GM19025 (cell line): Measurements from ENCODE around the gene PSMB2.

Experiments
- ATAC-seq: cut with Tn5 transposase; IDR thresholded peaks from one replicate; pipeline ENCODE4 v1.9.1; 2021; ENCODE audit warnings: mild to moderate bottlenecking, low read depth, moderate library complexity; ENCODE audit not compliant: unreplicated experiment

Gene PSMB2

DNA sequence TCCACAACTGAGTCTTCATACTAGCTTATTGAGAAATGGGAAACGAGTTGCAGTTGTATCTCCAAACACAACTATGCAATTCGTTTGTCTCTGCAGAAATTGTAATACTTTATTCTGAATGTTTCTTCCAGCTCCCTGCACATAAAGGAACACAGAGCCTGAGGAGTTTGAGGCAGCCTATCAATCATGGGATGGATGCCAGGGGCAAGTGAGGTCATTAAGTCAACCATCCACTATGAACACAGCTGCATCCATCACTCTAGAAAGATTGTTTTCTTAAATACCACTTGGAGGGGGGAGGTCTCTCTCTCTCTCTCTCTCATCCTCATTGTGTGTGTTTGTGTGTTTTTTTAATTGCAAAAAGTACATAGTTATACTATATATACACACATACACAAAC, 2.9 kb upstream of the PSMB2 start:
- ATAC-seq = no peak

DNA sequence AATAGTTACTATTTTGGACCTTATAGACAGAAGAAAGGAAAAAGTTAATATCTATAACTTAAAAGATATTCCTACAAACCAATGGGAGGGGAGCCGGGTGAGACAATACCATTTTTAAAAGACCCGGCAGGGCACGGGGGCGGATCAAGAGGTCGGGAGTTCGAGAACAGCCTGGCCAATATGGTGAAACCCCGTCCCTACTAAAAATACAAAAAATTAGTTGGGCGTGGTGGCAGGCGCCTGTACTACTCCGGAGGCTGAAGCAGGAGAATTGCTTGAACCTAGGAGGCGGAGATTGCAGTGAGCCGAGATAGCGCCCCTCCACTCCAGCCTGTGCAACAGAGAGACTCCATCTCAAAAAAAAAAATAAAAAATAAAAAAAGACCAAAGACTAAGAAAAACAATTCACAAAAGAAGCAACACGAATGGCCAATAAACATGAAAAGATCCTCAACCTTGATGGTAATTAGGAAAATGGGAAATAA, 1.2 kb upstream of the PSMB2 start:
- no peak for ATAC-seq

DNA sequence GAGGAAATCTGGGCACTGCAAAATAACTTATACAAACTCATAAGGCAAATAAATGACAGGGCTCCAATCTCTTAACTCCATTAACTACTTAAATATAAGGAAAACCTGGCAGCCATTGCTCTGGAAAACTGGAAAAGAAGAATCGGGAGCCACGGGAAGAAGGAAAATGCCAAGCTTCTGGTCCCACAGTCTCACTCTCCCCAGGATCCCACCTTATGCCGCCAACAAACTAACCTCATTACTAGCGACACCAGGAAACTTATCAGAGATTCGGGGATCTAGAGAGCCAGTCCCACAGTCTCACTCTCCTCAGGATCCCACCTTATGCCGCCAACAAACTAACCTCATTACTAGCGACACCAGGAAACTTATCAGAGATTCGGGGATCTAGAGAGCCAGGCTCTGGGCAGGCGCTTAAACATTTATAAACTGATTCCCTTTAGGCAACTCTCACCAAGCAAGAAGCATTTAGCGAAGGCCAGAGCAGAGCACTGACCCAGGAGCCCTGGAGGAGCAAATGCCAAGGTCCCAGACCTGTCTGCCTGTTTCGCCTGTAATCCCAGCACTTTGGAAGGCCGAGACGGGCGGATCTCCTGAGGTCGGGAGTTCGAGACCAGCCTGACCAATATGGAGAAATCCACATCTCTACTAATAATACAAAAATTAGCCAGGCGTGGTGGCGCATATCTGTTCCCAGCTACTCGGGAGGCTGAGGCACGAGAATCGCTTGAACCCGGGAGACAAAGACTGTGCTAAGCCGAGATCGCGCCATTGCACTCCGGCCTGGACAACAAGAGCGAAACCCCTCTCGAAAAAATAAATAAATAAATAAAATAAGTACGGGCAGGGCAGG, 720 bp downstream of the PSMB2 start:
- no peak for ATAC-seq

DNA sequence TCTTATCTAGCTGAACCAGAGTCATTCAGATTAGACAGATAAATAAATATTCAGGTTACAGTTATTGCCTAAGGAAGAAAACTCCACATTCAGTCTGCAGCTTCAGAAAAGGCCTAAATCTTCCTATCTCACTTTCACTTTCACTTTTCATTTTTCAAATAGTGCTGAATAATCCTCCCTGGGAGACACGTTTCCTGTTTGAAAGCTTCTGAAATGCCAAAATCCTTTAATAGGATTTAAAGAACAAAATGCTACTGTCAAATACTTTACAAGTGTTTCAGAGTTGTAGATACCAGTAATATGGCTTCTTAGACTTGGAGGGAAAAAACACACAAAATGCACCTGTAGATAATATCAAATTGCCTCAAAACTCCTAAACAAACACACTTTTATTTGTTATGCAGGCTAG, 3.9 kb downstream of the PSMB2 start:
- no peak for ATAC-seq

DNA sequence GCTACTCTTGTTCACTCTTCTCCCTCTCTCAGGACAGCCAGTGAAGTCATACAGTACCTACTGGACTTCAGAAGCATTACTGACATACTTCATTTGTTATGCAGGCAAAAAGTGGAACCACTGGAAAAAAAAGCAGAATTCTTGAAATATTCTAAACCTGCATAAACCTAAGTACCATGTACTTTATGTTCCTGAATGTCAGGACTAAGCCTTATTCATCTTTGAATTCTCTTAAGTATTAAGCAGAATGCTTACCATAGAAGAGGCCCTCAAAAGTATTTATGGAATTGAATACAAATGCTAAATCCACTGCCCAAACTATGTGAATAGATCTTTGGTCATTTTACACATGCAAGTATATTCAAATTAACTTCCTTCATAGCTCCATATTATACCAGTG, 7.8 kb downstream of the PSMB2 start:
- ATAC-seq = no peak

DNA sequence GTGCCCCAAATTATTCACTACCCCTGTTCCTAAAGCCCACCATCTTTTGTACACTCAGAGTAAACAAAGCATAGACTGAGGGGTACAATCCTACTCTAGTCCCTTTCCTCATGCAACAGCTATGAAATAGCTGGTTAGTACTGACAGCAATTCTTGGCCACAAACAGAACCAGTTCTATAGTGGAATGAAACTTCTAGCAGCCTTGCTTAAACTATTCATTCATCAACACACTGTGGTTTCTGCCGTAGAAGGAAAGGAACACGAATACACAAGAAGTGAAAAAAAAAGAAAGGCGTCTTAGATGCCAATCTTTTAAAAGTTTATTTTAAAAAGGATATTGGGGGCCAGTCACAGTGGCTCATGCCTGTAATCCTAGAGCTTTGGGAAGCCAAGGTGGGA, 9.9 kb downstream of the PSMB2 start:
- no peak for ATAC-seq

DNA sequence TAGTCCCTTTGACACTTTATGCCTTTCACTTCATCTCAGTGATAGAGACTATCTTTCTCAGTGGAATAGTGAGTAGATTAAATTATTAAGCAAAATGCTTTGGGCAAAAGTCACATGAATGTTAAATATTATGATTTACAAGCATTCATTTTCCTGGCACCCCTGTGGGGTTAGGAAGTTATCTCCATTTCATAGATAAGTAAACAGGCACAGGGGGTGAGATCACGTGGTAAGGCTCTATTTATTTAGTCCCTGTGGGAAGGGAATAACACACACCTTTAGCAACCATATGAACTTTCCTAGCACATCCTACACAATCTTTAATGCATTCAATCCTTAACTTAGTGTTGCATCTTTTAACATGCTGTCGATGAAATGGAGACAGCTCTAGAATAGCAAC, 12.3 kb downstream of the PSMB2 start:
- no peak for ATAC-seq

DNA sequence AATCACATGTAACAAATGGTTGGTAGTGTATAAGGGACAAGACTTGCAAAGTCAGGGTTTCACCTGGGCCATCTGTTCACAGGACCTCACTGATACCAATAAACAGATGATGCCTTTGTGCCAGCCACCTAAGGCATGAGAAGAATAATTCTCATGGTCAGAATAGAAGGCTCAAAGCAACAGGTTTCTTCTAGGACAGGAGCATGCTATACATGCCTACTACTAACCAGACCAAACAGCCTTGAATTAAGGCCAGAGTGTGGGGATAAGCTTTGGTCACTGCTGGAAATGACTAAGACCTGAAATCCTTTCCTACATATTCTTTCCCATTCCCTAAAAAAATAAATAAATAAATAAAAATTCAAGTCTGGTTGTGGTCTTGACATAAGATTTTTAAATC, 17.5 kb downstream of the PSMB2 start:
- ATAC-seq = no peak

DNA sequence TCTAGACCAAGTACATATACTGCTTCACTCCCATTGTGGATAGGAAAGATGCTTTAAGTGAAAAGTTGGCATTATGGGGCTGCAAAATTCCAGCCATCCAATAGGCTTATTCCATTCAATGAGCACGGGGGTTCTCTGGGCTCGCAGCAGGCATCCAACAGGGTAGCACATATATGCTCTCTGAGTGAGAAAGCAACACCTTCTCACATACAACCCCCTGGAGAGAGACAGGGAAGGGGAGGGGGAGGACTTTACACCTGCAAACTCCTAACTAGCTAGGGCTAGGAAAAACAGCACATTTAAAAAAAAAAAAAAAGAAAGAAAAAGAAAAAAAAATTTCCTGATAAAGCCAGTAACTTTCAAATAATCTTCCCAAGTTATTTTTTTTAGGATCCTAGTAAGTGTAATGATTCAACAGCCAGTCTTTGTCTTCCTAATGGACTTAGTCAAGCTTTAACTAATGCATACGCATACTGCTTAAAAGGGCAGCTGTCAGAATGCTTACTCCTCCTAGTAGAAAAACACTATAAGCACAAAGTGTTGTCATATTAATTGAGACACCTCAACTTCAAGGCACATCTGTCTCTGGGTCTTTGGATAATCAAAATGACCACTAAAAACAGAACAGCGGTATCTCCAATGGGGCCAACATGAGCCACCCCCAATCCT, 18.7 kb downstream of the PSMB2 start:
- ATAC-seq = no peak

DNA sequence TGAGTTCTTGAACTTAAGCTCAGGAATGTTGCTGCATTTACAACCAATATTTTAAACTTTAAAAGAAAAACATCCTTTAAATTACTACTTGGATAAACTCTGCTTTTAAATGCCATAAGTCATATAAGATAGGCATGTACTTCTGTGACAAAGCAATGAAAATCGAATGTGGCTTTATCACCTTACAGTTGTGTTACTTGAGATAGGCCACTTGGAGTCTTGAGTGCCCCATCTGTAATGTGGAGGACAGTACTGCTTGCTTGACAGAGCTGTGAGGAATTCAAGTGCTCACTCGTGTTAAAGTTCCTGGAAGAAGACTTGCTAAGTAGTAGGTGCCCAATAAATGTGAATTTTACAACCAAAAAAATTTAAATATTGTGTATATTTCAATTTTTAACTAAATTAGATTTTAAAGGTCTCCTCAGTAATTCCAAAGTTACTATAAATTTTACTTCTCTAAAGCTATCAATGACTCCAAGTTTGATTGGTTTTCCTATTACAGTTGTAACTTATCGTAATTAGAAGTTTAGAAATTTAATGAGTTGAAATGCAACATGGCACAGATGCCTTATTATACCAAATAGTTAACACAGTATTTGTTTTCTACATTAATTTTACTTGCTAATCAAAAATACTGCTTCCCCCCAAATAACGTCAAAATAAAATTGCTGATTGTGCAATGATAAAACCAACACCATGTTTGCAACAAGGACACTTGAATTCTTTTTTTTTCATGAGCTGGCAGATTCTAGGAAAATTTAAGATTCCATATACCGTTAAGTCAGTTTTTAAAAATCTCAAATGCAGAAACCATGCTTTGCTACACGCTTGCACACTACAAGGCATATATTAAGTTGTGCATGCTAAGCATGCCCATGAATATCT, 21.8 kb downstream of the PSMB2 start:
- ATAC-seq = no peak

DNA sequence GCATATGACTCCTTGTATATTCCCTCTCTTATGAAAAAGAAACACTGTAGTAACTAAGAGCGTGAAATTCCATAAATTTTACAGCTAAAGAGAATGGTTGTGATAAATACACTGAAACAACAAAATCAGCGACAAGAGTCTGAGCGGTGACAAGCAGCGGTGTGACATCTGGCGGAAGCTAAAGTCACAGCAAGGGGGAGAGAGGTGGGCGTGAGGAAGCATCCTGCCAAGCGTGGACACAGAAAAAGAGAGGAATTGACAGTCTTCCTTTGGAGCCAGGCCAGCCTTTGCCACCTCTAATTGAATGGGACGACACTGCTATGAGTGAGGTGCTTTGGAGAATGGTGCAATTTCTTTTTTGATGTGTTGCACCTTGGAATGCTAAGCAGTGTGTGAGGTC, 25.9 kb downstream of the PSMB2 start:
- ATAC-seq = no peak

DNA sequence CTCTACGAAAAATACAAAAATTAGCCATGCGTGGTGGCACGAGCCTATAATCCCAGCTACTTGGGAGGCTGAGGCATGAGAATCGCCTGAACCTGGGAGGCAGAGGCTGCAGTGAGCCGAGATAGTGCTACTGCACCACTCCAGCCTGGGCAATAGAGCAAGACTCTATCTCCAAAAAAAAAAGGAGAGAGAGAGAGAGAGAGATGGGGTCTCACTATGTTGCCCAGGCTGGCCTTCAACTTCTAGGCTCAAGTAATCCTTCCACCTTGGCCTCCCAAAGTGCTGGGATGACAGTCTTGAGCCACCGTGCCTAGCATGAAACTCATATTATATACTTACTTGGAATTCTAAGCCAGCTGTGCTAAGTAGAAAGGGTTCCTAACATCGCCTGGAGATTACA, 29.7 kb downstream of the PSMB2 start:
- no peak for ATAC-seq

DNA sequence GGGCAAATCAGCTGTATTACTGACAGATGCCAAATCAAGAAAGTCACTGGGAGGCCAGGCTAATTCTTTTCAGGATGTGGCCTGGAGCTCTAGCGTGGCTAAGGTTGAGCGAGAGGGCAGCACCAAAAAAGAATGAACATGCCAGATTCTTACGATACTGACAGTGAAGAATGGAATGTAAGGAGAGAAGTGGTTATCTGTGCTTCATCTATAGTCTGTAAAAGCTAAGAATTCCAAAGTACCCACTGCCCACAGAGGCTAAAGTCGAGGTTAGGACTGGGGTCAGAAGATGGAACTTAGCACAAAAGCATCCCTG, 35.5 kb downstream of the PSMB2 start:
- no peak for ATAC-seq

DNA sequence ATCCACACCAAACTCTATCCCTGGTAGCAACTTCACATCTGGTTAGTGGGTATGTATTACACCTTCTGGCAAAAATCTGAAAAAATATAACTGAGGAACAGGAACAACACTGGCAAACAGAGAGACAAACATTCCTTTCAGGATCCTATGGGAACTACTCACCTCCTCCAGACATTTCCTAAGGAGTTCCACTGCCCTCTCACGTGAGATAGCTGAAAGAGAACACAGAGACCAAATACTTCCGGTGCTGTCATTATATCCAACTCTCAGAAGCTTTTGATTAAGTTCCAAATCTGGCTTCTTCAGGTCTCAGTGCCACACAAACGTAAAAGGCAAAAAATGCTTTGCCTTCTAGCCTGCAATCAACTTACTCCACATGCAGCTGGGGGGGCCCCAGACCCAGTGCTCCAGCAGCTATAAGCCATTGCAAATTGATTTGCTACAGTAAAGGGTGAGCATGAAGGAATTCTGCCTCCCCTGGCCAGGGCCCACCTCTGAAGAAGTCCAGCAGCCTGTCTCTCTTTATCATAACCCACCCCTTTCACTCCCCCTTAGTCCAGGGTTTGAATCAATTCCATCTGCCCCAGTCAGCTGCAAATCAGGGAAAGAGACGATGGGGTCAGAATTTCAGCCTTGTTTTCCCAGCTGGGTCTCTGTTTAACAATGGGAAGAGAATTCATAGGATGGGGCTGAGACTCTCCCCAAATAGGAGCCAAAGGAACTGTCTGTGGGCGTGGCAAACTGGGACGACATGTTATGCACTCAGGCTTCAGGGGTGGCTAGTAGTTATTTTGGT, 36.1 kb downstream of the PSMB2 start:
- ATAC-seq = no peak

DNA sequence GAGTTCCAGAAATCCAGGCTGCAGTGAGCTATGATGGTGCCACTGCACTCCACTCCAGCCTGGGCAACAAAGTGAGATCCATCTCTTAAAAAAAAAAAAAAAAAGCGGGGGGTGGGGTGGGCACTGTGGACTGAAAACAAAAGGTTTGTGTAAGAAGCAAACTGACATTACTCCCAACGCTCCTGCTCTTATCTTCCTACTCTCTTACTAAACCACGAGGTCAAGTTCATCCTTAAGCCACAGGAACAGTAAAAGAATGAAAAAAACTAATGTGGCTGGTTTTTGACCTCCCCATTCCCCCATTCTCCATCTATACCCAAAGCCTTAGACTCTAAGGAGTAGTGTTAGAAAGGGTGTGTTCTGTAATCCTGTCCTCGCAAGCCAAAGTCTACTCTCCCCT, 37.4 kb downstream of the PSMB2 start:
- ATAC-seq = no peak

DNA sequence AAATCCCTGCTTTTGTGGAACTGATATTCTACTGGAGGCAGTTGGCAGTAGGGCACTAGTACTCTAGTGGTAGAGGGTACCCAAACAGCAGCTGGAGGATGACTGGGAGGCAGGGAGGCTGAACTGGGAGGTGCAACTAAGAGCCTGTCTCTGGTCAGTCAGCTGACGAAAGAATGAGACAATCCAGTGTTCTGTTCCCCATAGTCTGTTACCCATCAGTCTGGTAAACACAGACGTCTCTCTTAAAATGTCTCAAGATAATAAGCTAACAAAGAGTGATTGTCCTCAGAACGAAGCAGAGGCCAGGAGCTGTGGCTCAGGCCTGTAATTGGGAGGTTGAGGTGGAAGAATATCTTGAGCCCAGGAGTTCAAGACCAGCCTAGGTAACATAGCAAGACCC, 37.9 kb downstream of the PSMB2 start:
- no peak for ATAC-seq

DNA sequence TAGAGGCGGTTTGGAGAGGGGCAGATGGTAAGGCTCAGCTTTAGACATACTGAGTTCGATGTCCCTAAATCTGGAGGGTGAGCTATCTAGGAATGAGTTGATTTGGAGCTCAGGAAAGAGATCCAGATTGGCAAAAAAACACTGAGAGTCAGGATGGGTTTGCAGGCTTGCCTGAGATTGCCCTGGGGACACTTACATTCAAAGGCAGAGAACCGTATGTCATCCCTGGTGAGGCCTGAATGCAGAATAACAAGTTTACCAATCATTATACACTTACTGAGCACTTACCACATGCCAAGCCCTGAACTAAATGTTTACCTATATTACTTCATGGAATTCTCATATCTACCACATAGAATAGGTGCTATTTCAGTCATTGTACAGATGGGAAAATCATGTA, 40.7 kb downstream of the PSMB2 start:
- no peak for ATAC-seq

DNA sequence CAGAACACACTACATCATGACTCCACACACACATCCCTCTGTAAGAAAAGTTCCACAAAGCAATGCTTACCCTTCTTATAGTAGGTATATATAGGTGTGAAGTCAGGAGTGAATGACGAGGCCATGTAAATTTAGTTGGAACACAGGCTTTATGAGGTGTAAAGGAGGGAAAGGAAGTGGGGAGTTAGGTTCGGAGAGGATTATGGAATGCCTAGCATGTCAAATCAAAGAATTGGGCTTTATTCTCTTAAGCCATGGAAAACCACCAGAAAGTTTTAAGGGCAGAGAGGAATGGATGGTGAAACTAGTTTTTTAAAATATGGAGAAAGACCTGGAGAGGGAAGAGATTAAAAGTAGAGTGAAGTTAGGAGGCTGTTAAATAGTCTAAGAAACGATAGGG, 41.9 kb downstream of the PSMB2 start:
- no peak for ATAC-seq

DNA sequence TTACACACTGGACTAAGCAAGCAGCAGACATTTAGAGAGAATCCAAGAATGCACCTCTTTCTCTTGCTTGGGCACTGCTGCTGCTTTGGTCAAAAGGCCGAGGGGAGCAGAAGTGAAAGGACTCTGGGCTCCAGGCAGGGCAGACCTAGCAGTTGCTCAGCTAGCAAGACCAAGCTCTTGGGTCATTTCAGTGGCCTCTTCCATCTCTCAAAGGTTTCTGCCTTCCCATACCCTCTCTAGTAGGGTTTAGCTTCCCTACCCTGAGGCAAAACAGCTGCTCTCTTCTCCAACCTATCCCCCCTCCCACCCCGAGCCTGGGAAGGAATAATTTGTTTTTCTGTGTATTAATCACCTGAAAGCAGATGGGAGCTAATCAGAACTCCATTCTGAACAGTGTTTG, 42.4 kb downstream of the PSMB2 start:
- ATAC-seq = no peak

DNA sequence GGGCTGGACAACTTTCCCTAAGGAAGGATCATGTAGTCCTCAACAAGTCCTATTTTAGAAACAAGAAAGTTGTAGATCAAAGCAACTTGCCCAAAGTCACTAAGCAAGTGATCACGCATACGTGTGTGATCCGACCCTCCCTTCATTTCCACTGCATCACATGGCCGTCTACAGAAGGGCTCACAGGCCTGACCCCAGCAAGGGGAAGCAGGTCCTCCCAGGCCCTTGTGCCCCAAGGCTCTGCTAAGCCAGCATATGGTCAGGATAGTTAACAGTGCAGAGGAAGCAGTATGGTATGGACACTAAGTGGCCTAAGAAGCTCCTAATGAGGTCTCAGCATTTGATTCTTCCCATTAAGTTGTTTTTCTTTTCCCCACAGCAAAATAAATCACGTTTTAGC, 43.5 kb downstream of the PSMB2 start:
- no peak for ATAC-seq
